NCI-H1092 treated with DMSO at 0.1 percent for 48 hours (cell line): ENCODE measurements around the gene TNFRSF12A.

Experiments used
- DNase-seq: peaks from one replicate; lab custom pipeline; 2025; lab: John Stamatoyannopoulos, UW

TNFRSF12A gene

GRCh38 chr16:3012828-3013420, 7.2 kb upstream of the TNFRSF12A start, which contains the start of gene CLDN9:
TSS of gene CLDN9 (plus strand) at chr16:3012923. CDS start at chr16:3013363, 440 bp downstream.
- DNase-seq = peak; percentile 65

GRCh38 chr16:3013491-3013951, 6.6 kb upstream of the TNFRSF12A start:
- DNase-seq = no peak

- DNase-seq = no peak
Measured at GRCh38 chr16:3013998-3014690, 6.0 kb upstream of the TNFRSF12A start.

GRCh38 chr16:3014971-3015370, 5.2 kb upstream of the TNFRSF12A start:
- DNase-seq = no peak

- no peak for DNase-seq
Measured at GRCh38 chr16:3015865-3016521, 4.2 kb upstream of the TNFRSF12A start.

- no peak for DNase-seq
Measured at GRCh38 chr16:3017344-3017743, 2.8 kb upstream of the TNFRSF12A start.

- DNase-seq = peak; percentile 12
Measured at GRCh38 chr16:3017794-3018506, 2.2 kb upstream of the TNFRSF12A start, which contains the start of gene CLDN6. TSS of gene CLDN6 (minus strand) at chr16:3018183. CDS start at chr16:3016021, 2,162 bp downstream.

- no peak for DNase-seq
Measured at GRCh38 chr16:3019594-3020246, 448 bp upstream of the TNFRSF12A start.

- DNase-seq = no peak
Measured at GRCh38 chr16:3020604-3021448, 658 bp downstream of the TNFRSF12A start.

- DNase-seq = peak; percentile 16
Measured at GRCh38 chr16:3021449-3022207, 1.5 kb downstream of the TNFRSF12A start.

GRCh38 chr16:3022208-3022683, 2.1 kb downstream of the TNFRSF12A start:
- no peak for DNase-seq

- DNase-seq = no peak
Measured at GRCh38 chr16:3022684-3023414, 2.7 kb downstream of the TNFRSF12A start.

GRCh38 chr16:3023415-3023668, 3.2 kb downstream of the TNFRSF12A start:
- no peak for DNase-seq

GRCh38 chr16:3023669-3024478, 3.7 kb downstream of the TNFRSF12A start, which contains the start of the genes HCFC1R1 and THOC6:
TSS of gene HCFC1R1 (minus strand) at chr16:3023942. CDS start at chr16:3023941, 1 bp downstream.
TSS of gene THOC6 (plus strand) at chr16:3024035. CDS start at chr16:3024327, 292 bp downstream.
- peak; percentile 95 for DNase-seq

- no peak for DNase-seq
Measured at GRCh38 chr16:3025032-3026002, 5.1 kb downstream of the TNFRSF12A start.

GRCh38 chr16:3026003-3026378, 5.8 kb downstream of the TNFRSF12A start:
- no peak for DNase-seq
